H1 (cell line): ENCODE data around the gene TMEM161B.

ENCODE experiments used
- ASH2L ChIP-seq: fragments of 200-600, 300-600 bp; sonication (generic); IDR thresholded peaks from one replicate; pipeline ENCODE4 v1.7.1; 2017; ENCODE audit warnings: low read length
- BRCA1 ChIP-seq: IDR thresholded peaks from 2 replicates; pipeline ENCODE4 v1.6.1; 2012; ENCODE audit warnings: low read depth, low read length, improper control_type of control experiment
- EP300 ChIP-seq, 2 experiments: IDR thresholded peaks; 1 replicate in 1 of 2; 2 replicates in 1 of 2; pipeline ENCODE4 v1.6.1; 2011 to 2012; ENCODE audit warnings: low read depth in 2 of 2, low read length in 2 of 2, mild to moderate bottlenecking in 2 of 2, borderline replicate concordance in 1 of 2, inconsistent platforms in 1 of 2, moderate library complexity in 1 of 2
- KDM5A ChIP-seq: fragments of 200-600 bp; IDR thresholded peaks from 2 replicates; pipeline ENCODE4 v1.7.1; 2012; ENCODE audit warnings: mild to moderate bottlenecking, low read length, inconsistent platforms, mixed read lengths
- YY1 ChIP-seq: IDR thresholded peaks from 2 replicates; pipeline ENCODE4 v1.6.1; 2011; ENCODE audit warnings: low read depth, mild to moderate bottlenecking, low read length

DNA sequence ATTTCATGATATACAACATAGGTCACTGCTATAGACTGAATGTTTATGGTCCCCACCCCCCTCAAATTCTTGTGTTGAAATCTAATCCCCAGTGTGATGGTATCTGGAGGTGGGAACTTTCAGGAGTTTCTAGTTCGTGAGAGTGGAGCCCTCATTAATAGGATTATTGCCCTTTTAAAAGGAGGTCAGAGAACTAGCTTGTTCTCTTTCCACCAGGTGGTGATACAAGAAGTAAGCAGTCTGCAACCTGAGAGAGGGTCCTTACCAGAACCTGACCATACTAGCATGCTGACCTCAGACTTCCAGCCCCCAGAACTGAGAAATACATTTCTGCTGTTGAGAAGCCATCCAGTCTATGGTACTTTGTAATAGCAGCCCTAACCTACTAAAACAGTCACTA lies 33.3 kb downstream of the TMEM161B start:
- TF ChIP-seq YY1, result no peak
- no peak for TF ChIP-seq BRCA1
- no peak for TF ChIP-seq KDM5A
- TF ChIP-seq EP300 (IDR thresholded peaks at IDR 0.05; ENCODE audit: borderline replicate concordance in 1 of 2, low read depth in 2 of 2, low read length in 2 of 2), result no peak
- TF ChIP-seq ASH2L, result no peak
